ENCODE measurements around the gene ZDHHC12.

ZDHHC12 gene

DNA sequence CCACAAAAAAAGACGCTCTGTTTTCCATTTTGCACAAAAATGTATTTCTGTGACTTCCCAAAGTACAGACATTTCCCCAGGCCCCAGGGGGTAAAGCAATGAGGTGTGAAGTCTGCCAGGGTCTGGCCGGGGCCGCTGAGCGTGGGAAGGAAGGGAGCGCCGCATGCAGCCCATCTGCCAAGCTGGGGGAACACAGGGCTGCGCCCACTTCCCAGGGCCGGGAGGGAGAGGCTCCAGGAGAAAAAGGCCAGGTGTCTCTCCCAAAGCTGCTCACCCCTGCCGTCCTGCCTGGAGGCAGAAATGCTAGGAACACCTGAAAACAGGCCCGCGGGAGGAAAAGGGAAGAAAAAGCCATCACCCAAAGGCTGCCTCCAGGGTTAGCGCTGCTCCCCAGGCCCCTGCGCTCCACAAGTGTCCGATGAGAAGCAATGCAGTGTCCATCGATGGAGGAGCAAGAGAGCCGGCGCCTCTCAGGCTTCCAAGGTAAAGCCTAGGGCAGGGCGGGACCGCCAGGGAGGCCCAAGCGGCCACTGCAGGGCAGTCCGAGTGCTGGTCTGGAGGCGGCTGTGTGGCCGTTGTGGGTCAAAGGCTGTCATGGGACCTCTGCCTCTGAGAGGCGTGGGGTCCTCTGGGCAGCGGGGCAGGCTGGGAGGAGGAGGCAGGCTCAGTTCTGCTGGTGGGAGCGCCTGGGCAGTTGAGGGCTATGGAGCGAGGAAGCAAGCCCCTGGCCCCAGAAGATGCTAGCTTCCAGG is 6.0 kb upstream of the ZDHHC12 start:
- no peak for DNase-seq

DNA sequence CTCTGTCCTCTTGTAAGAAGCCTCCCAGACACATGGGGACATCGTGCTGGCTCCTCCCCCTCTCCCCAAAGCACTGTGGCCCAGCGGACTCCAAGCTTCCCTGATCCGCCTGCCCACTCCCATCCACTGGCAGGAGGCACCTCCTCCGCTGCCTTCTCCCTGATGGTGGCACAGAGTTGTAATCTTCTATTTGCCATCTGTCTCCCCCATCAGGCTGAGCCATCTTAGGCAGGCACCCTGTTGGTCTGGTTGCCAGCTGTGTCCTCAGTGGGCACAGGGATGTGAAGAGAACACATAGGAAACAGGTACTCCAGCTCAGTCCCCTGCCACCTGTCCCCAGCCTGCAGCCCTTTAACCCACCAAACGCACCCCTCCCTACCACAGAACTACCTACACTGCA is 5.4 kb upstream of the ZDHHC12 start:
- no peak for DNase-seq

DNA sequence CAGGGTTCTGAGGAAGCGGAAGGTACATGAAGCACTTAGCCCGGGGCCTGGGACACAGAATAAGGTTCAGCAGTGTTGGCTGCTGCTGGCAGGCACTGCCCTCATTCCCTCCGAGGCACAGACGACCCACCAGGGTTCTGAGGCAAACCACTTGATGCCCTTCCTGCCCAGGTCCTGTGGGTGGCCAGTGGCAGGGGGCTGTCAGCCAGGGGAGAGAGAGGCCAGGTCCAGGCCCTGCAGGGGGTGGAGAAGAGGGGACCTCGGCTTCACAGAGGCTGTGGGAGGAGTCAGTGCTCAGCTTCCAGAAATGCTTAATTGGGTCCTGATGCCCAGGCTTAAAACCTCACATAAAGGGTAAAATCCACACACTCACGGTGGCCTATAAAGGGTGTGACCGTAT is 4.4 kb upstream of the ZDHHC12 start:
- no peak for DNase-seq

DNA sequence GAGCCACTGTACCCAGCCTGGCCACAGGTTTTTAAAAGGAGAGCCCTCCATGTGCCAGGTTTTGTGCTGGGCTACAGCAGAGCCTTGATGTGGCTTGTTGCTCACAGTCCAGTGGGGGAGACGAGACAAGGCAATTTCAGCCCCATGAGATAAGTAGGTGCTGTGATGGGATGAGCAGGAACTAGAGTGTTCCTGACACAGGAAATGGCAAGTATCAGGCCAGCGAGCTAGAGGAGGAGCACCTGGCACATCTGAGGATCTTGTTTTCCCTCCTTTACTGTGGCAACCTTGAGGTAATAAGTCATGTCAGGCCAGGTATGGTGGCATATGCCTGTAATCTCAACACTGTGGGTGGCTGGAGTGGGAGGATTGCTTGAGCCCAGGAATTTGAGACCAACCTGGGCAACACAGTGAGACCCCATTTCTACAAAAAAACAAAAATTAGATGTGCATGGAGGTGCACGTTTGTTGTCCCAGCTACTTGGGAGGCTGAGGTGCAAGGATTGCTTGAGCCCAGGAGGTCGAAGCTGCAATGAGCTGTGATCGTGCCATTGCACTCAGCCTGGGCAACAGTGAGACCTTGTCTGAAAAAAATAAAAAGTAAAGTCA is 3.8 kb upstream of the ZDHHC12 start:
- DNase-seq = no peak

DNA sequence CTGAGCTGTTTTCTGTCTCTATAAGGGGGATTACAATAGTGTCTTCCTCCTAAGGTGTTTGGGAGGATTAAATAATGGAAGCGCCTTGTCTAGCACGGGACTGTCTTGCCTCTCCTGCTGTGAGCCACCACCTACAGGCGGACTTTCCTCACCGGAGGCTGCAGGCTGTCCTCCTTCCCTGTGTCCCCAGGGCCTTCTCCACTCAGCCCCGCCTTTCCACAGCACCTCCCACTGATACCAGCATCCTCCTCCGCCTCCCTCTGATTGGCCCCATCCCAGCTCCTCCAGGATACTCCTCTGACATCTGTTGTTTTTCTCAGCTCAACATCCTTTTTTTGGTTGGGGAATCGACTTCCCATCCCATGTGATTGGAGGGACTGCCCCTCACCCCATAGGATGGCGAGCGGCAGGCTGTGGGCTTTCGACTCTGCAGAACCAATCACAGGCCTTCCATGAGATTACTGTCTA is 851 bp upstream of the ZDHHC12 start:
- peak; percentile 69 for DNase-seq

DNA sequence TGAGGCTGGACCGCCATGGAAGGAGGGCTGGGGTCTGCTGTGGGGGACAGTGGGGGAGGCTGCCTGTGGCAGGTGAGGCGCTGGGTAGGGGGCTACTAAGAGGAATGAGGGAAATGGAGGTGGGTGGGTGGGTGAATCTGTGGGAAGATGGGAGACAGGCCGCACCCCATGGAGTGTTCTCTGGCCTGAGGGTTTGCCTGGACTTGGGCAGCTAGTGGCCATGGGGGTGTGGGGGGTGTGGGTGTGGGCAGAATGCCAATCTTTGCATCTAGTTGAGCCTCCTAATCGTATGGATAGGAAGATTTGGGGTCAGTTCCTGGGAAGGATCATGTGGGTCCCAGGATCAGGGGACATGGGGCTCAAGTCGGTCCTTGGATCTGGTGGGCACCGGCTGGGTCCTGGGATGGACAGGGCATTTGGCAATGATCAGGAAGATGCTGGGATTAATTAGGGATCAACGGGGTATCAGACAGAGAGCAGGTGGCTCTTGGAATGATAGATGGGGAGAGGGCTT is 518 bp downstream of the ZDHHC12 start:
- no peak for DNase-seq

DNA sequence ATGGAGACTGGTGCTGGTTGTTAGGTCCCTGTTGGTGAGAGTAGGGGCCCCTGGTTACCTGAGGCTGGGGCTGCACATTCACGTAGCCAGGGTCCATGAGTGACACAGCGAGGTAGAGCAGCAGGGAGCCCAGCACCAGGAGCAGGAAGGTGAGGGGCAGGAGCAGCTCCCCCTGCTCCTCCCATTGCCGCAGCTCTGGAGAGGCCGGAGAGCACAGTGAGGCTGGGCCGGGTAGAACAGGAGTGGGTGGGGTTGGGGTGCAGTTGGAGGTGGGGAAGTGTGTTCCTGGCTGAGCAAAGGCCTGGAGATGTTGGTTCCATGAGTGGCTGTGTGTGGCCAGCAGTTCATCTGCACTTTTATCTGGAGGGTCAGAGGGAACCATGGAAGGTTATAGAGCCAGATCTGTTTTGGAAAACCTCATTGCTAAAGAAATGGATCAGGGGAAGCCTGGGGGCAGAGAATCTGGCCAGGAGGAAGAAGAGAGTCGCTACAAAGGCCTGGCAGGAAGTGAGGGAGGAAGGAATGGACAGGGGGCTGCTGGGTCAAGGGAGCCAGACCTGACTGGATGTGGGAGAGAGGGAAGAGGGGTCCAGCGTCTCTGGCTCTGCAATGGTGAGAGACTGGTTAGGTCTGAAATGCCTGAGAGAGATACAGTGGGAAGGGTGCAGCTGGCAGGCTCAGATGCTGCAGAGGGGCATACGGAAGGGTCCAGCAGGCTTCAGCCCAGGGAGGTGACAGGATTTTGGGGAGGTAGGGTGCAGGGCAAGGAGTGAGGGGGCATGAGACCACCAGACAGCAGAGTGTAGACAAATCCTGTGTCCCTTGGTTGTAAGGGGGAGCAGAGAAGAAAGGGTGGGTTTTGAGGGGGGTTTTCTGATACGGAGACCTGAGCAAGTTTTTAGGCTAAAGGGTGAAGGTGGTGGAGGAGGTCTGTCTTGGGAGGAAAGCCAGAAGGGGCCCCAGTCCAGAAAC is 1.3 kb downstream of the ZDHHC12 start:
- DNase-seq = no peak

DNA sequence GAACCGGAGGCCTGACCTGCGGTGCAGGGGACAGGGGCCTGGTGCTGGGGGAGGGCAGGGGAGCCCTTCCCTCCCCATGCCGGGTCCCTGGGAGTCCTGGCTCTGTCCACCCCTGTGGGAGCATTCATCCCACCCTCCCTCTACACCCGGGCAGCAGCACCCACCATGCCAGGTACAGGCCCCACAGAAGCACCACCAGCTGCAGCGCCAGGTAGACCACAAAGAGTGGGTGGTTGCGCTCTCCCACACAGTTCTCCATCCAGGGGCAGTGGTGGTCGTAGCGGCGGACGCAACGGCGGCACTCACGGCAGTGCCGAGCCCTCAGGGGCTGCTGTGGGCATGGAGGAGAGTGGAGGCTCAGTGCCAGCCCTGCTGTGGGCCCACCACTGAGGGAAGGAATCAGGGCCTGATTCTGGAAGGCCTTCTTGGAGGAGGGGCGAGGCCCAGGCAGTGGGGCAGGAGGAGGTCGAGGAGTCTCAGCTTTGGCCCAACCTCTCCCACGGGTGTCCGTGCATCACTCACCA is 2.4 kb downstream of the ZDHHC12 start:
- no peak for DNase-seq

DNA sequence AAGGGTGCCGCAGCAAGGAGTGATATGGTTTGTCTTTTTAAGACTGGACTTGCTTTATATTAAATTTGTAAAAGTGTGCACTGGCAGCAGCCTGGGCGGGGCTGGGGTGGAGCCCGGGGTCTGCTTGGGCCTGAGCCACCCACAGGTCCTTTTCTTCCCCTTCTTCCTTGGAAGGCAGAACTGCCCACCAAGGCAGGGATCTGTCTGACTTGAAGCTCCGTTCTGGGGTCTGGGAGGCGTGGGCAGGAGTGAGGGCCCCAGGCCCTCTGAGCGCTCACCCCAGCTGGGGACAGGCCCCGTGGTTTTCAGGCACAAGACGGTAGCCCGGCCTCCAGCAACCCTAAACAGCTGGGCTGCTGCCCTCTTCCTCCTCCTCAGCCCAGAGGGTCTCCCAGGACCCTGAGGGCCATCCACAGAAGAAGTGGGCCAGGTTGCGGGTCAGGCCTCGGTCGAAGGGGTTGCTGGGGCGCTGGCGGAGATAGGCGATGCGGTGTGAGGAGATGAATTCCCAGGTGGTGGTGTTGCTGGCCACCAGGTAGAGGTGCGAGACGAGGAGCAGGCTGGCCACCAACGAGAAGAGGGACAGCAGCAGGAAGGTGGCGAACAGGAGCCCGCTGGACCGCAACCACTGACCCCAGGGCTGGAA is 3.0 kb downstream of the ZDHHC12 start:
- DNase-seq = no peak

DNA sequence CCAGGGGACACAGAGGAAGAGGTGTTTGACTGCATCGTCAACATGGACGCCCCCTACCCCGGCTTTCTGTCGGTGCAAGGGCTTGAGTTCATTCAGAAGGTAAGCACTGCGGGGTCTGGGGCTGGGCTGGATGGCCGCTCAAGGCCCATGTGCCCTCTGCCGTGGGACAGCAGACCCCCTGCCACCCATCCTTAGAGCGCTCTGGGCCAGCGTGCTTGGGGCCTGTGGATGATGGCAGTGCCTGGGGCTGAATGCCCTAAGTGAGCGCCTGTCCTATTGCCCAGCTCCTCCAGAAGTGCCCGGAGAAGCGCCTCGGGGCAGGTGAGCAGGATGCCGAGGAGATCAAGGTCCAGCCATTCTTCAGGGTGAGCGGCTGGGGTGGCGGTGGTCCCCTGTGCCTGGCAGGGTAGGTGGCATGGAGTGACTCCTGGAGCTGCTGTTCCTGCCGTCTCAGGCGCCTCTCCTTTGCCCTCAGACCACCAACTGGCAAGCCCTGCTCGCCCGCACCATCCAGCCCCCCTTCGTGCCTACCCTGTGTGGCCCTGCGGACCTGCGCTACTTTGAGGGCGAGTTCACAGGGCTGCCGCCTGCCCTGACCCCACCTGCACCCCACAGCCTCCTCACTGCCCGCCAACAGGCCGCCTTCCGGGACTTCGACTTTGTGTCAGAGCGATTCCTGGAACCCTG is 3.9 kb downstream of the ZDHHC12 start:
- DNase-seq = no peak

DNA sequence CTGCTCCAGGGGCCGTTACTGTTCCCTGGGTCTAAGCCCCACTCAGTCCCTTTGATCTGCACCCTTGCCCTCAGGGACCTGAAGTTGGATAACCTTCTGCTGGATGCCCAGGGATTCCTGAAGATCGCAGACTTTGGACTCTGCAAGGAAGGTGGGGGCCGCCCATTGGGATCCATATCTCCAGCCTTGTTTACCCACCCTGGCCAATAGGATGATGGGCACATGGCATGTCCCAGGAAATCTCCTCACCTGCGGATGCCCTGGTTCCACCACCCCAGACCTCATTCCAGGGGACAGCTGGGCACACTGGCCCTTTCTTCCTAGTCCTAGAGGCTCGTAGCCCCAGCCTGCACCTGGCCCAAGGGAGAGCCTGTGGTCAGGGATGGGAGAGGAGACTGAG is 5.5 kb downstream of the ZDHHC12 start:
- no peak for DNase-seq

DNA sequence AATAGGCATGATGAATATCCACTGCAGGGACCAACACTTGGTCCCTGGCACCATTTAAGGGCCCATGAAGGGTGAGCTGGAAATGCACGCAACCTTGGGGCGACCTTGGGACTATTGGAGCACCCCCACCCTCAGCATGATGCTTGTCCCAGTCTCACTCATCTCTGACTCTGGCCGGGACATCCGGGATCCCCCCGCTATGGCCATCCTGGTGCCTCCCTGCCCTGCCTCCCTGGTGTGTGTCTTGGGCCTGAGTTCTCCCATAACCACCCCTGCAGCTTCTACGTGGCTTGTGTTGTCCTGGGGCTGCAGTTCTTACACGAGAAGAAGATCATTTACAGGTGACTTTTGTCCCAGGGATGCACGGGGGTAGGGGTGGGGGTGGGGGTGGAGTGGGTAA is 5.9 kb downstream of the ZDHHC12 start:
- DNase-seq = no peak

DNA sequence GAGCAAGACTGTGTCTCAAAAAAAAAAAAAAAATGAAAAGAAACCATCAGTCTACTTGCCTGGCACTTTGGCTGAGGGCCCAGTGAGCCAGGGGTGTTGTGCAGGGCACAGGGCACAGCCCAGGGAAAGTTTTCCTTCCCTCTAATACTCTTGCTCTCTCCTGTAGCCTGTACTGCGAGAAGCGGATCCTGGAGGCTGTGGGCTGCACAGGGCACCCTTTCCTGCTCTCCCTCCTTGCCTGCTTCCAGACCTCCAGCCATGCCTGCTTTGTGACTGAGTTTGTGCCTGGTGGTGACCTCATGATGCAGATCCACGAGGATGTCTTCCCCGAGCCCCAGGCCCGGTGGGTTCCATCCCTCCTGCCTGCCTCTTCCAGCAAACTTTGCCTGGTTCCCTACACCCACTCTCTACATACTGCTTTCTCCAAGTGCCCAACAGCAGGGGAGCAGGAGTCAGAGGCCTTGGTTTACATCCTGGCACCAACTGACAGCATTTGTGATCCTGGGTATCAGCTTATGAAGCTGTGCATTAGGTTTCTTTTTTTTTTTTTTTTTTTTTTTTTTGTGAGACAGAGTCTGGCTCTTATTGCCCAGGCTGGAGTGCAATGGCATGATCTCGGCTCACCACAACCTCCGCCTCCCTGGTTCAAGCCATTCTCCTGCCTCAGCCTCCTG is 7.2 kb downstream of the ZDHHC12 start:
- DNase-seq = no peak

DNA sequence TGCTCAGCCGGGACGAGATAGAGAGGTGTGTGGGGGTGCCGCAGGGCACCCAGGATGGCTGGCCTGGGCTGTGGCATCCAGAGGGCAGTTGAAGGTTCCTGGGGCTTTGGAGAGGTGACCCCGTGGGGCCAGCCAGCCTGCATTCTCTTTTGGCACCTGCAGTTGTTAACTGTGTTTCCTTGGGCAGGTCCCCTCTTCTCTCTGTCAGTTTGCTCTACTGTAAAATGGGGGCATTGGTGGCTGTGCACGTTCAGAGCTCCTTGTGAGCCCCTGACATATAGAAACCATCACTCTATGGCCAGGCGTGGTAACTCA is 8.5 kb downstream of the ZDHHC12 start:
- no peak for DNase-seq

DNA sequence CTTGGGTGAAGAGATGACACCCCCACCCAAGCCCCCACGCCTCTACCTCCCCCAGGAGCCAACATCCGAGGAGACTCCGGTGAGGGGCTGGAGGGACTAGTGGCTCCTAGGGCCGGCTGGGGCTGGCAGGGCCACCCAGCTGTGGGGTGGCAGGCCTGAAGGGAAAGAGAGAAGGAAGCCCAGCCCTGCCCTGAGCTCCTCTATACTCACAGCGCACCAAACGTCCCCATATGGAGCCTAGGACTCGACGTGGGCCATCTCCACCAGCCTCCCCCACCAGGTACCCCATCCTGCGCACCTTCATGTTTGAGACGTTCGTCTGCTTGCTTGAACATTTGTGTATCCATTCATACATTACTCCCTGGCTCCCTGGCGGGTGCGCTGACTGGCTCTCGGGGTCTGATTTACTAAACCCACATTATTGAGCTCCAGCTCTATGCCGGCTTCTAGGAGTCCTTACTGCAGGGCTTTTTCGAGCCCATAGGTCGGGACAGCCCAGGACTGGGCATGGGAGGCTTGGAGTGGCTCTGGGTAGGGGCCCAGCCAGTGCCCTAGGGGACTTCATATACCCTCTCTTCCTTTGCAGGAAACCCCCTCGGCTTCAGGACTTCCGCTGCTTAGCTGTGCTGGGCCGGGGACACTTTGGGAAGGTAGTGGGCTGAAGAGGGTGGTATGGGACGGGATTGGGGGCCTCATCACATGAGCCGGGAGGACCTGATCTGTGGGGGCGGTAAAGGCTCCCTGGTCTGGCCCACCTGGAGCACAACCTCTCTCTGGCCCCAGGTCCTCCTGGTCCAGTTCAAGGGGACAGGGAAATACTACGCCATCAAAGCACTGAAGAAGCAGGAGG is 9.1 kb downstream of the ZDHHC12 start:
- DNase-seq = no peak

DNA sequence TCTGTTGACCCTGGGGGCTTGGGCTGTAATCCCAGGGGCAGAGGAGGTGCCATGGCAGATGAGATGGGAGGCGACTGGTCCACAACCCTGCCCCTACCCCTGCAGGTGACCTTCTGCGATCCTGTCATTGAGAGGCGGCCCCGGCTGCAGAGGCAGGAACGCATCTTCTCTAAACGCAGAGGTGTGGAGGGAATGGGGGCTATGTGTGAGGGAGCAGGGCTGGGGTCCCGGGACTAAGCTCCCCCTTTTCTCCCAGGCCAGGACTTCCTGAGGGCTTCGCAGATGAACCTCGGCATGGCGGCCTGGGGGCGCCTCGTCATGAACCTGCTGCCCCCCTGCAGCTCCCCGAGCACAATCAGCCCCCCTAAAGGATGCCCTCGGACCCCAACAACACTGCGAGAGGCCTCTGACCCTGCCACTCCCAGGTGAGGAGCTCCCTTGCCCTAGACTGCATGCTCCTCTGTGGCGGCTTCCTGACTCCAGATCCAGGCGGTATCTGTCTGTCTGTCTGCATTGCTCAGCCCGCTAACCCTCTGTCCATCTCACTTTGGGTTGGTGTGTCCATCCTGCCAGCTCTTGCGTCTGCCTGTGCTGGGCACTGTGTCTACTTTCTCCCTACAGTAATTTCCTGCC is 9.9 kb downstream of the ZDHHC12 start:
- DNase-seq = no peak

DNA sequence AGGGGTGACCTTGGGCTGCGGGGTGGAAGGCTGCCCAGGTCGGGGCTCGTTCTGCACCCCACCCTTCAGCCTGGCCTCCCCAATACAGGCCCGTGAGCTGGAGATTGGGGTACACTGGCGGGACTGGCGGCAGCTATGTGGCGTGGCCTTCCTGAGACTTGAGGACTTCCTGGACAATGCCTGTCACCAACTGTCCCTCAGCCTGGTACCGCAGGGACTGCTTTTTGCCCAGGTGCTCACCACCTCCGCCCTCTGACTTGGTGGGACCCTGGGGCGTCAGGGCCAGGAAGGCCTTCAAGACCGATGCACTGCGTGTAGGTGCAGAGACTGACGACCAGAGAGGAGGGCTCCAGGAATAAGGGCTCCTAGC is 10.5 kb downstream of the ZDHHC12 start:
- no peak for DNase-seq

DNA sequence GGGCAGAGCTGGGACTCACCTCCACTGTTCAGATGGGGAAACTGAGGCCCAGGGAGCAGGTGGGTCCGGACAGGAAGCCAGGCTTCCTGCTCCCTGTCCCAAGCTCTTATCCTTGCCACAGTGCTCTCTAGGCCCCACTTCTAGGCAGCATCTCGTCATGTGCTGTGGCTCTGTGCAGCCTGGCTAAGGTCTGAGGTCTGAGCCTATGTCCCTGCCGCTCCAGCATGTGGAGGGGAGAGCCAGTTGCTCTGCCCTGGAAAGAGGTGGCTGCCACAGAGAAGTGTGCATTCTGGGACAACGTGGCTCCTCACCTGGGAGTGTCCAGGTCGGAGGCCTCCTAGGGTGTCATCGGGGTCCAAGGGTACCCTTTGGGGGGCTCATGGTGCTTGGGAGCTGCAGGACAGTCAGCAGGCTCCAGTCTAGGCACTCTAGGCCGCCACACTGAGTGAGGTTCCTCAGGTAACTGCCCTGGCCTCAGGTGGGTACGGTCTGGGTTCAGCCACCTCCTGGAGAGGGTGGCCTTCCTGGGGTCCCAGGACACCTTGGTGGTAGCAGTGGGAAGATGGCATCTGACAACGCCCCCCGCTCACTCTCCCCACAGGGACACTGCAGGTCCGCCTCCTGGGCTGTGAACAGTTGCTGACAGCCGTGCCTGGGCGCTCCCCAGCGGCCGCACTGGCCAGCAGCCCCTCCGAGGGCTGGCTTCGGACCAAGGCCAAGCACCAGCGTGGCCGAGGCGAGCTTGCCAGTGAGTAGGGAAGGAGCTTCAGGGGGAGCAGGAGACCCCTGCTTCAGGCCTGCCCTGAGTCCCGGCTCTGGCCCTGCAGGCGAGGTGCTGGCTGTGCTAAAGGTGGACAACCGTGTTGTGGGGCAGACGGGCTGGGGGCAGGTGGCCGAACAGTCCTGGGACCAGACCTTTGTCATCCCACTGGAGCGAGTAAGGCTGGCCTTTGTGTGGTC is 11.2 kb downstream of the ZDHHC12 start:
- no peak for DNase-seq

DNA sequence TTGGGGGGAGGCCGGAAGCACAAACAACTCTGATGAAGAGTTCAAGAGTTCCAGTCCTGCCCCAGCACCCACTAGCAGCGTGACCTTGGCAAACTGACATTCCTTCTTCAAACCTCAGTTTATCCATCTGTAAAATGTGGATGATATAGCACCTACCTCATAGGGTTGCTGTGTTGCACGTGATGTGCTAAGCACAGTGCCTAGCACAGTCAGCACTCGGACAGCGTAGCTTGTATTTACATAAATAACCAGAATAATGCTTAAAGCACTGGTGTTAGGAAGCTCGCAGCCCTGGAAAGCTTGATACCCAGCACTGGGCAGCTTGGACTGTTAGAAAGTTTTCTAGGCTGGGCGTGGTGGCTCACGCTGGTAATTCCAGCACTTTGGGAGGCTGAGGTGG is 16.5 kb downstream of the ZDHHC12 start:
- no peak for DNase-seq

Data from fibroblast of skin of abdomen (primary cell).